Measurements from ENCODE around the gene LIMA1.

DNA sequence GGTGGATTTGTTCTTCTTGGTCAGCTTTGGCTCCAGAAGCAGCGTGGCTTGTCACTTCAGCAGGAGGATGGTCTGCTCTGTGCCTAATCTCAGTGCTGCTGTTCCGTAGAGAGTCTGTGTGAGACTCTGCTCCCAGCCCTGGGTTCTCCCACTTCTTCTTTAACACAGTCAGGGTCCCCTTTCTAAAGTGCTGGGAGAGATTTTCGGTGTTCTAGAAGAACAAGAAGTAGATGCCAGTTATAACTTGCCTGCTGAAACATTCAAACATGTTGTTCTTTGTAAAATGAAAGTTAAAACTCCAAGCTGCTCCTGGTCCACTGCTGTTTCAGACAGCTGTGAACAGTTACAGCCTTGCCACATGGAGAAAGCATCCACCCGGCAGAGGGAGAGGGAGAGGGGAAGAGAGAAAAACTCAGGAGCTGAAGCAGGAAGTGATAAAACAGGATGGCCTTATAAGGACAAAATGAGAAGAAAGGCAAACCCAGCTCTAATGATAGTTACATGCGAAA, 61.0 kb downstream of the LIMA1 start:
- TF ChIP-seq, protein P1, sequence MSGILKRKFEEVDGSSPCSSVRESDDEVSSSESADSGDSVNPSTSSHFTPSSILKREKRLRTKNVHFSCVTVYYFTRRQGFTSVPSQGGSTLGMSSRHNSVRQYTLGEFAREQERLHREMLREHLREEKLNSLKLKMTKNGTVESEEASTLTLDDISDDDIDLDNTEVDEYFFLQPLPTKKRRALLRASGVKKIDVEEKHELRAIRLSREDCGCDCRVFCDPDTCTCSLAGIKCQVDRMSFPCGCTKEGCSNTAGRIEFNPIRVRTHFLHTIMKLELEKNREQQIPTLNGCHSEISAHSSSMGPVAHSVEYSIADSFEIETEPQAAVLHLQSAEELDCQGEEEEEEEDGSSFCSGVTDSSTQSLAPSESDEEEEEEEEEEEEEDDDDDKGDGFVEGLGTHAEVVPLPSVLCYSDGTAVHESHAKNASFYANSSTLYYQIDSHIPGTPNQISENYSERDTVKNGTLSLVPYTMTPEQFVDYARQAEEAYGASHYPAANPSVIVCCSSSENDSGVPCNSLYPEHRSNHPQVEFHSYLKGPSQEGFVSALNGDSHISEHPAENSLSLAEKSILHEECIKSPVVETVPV (CRISPR knock-in tag; IDR thresholded peaks at IDR 0.05), result no peak
- no peak for TF ChIP-seq PPARA (CRISPR knock-in tag; IDR thresholded peaks at IDR 0.05; ENCODE audit: borderline replicate concordance)
